PC-9 (cell line): ENCODE data around the gene ECE1. TPM values are rescaled to one million over a fixed set of nuclear protein-coding genes. Genes with fewer than 3 reads are reported as not detected.
"Not testable (repeated sequence)": the region's sequence is repeated elsewhere in the genome, so short reads cannot be mapped to it uniquely, and the experiment has no call there.

ENCODE experiments used
- BruUV-seq: library from RNA; stranded (reverse); fragments of 400-500 nt; replicated peaks from 2 replicates; lab custom pipeline; 2021; lab: Mats Ljungman, UMichigan
- CTCF ChIA-PET: fragments of 300-600 bp; sonication (Branson Sonifier 250); formaldehyde crosslinking; loops from one replicate; lab custom pipeline; 2022; ENCODE audit warnings: antibody characterized with exemption; lab: Charles Lee
- POLR2A ChIA-PET: fragments of 300-600 bp; sonication (Branson Sonifier 250); formaldehyde crosslinking; loops from one replicate; lab custom pipeline; 2022; ENCODE audit warnings: antibody characterized with exemption; ENCODE audit not compliant: unreplicated experiment; lab: Charles Lee
- DNase-seq, 2 experiments: peaks; one replicate each; pipeline versions ENCODE4 v3.0.0 to v3.0.0-alpha.2; 2015 to 2022; ENCODE audit warnings: mixed read lengths in 1 of 2
- H2AFZ ChIP-seq: fragments of 200-600 bp; sonication (generic); 2 replicates; pipeline ENCODE4 v1.8.1; 2017; ENCODE audit warnings: antibody characterized with exemption
- H3F3A ChIP-seq: fragments of 200-600 bp; sonication (generic); 2 replicates; pipeline ENCODE4 v1.8.1; 2017; ENCODE audit warnings: antibody characterized with exemption, mild to moderate bottlenecking, low read depth; ENCODE audit not compliant: insufficient read depth
- H3K27ac ChIP-seq: fragments of 200-600 bp; sonication (generic); 2 replicates; pipeline ENCODE4 v1.6.1; 2016; ENCODE audit warnings: mixed run types
- H3K27me3 ChIP-seq: fragments of 200-600 bp; sonication (generic); 2 replicates; pipeline ENCODE4 v1.6.1; 2016; ENCODE audit warnings: low read depth, mixed run types; ENCODE audit not compliant: insufficient read depth
- H3K36me3 ChIP-seq: fragments of 200-600 bp; sonication (generic); 2 replicates; pipeline ENCODE4 v1.6.1; 2016; ENCODE audit warnings: low read depth, mixed run types
- H3K4me1 ChIP-seq: fragments of 200-600 bp; sonication (generic); replicated peaks from 2 replicates; pipeline ENCODE4 v1.6.1; 2016; ENCODE audit warnings: mixed run types; ENCODE audit not compliant: insufficient read depth
- H3K4me2 ChIP-seq: fragments of 200-600 bp; sonication (generic); 2 replicates; pipeline ENCODE4 v1.6.1; 2017; ENCODE audit warnings: mixed run types
- H3K4me3 ChIP-seq: fragments of 200-600 bp; sonication (generic); 2 replicates; pipeline ENCODE4 v1.6.1; 2016; ENCODE audit warnings: mixed run types
- H3K79me2 ChIP-seq: fragments of 200-600 bp; sonication (generic); 2 replicates; pipeline ENCODE4 v1.6.1; 2017; ENCODE audit warnings: low read depth, mixed run types
- H3K9me2 ChIP-seq: fragments of 200-600 bp; sonication (generic); 2 replicates; pipeline ENCODE4 v1.8.1; 2017; ENCODE audit warnings: mild to moderate bottlenecking; ENCODE audit not compliant: insufficient read depth
- H3K9me3 ChIP-seq: fragments of 200-600 bp; sonication (generic); 2 replicates; pipeline ENCODE4 v1.8.1; 2016; ENCODE audit warnings: low read depth; ENCODE audit not compliant: insufficient read depth
- H4K20me1 ChIP-seq: fragments of 200-600 bp; sonication (generic); 2 replicates; pipeline ENCODE4 v1.8.1; 2017; ENCODE audit not compliant: insufficient read depth
- CTCF ChIP-seq: fragments of 200-600 bp; sonication (generic); conservative IDR thresholded peaks from 2 replicates; pipeline ENCODE4 v1.6.1; 2017; ENCODE audit warnings: mixed run types, antibody characterized with exemption, mild to moderate bottlenecking, moderate library complexity
- EZH2 ChIP-seq: fragments of 200-600 bp; sonication (generic); IDR thresholded peaks from 2 replicates; pipeline ENCODE4 v1.8.0; 2017; ENCODE audit warnings: antibody characterized with exemption, low read depth
- intact Hi-C: fragments of 100-400 bp; cut with micrococcal nuclease; formaldehyde crosslinking; loops from one replicate; pipeline ENCODE4 v1.10.0; 2022; ENCODE audit not compliant: unreplicated experiment
- total RNA-seq: library from RNA; stranded (reverse); gene quantifications from 2 replicates; pipeline ENCODE4 v1.2.3, GENCODE V29; 2021

ECE1 gene
- total RNA-seq, 1 experiment from 2014 or later = 80.8 TPM

GRCh38 chr1:21206117-21206516 lies 84.1 kb downstream of the ECE1 start:
- no peaks in the 10 kb centered on the region for H3K4me1 ChIP-seq
- BruUV-seq = no TSS peak
- H2AFZ ChIP-seq = no peak overlapping the region
- H4K20me1 ChIP-seq = no peaks in the 10 kb centered on the region
- POLR2A ChIA-PET = no interaction called here
- no peaks in the 10 kb centered on the region for H3K27me3 ChIP-seq
- H3K4me2 ChIP-seq = no peak overlapping the region
- no peaks in the 10 kb centered on the region for H3K79me2 ChIP-seq
- no peaks in the 10 kb centered on the region for H3K36me3 ChIP-seq
- no peak overlapping the region for H3K4me3 ChIP-seq
- no peaks in the 10 kb centered on the region for H3F3A ChIP-seq
- no peaks in the 10 kb centered on the region for H3K9me3 ChIP-seq
- H3K27ac ChIP-seq = no peak overlapping the region
- no peaks in the 10 kb centered on the region for H3K9me2 ChIP-seq
- CTCF ChIA-PET = no interaction called here
- intact Hi-C loops = no loop called here
- DNase-seq = no peak
- TF ChIP-seq EZH2 (no peak), CTCF (no peak)

GRCh38 chr1:21205416-21205815 lies 84.8 kb downstream of the ECE1 start:
- no peaks in the 10 kb centered on the region for H3F3A ChIP-seq
- no peaks in the 10 kb centered on the region for H4K20me1 ChIP-seq
- H3K27me3 ChIP-seq = no peaks in the 10 kb centered on the region
- no peak for DNase-seq
- no peak overlapping the region for H2AFZ ChIP-seq
- H3K4me3 ChIP-seq = no peak overlapping the region
- no peak for TF ChIP-seq CTCF
- TF ChIP-seq EZH2 = no peak
- CTCF ChIA-PET = interaction anchor here (0.6 kb wide), 1 partner anchor 47 kb away, joined by 5 read pairs; no protein-coding TSS in a partner anchor
- no TSS peak for BruUV-seq
- H3K9me2 ChIP-seq = no peaks in the 10 kb centered on the region
- intact Hi-C loops = no loop called here
- no peaks in the 10 kb centered on the region for H3K79me2 ChIP-seq
- no peaks in the 10 kb centered on the region for H3K36me3 ChIP-seq
- no peak overlapping the region for H3K27ac ChIP-seq
- POLR2A ChIA-PET = no interaction called here
- no peak overlapping the region for H3K4me2 ChIP-seq
- no peaks in the 10 kb centered on the region for H3K9me3 ChIP-seq
- no peaks in the 10 kb centered on the region for H3K4me1 ChIP-seq

- no peak for DNase-seq
- no TSS peak for BruUV-seq
Measured at GRCh38 chr1:21201650-21202049, 88.6 kb downstream of the ECE1 start.

GRCh38 chr1:21201238-21201637 lies 89.0 kb downstream of the ECE1 start:
- H3K9me2 ChIP-seq, H3K79me2 ChIP-seq, DNase-seq, POLR2A ChIA-PET, H3K4me2 ChIP-seq, H3F3A ChIP-seq, H3K27ac ChIP-seq, CTCF ChIA-PET, H3K27me3 ChIP-seq, intact Hi-C loops, H3K4me3 ChIP-seq, H3K36me3 ChIP-seq, H2AFZ ChIP-seq, H3K4me1 ChIP-seq, H3K9me3 ChIP-seq, BruUV-seq, H4K20me1 ChIP-seq: not testable (repeated sequence)

More at GRCh38 chr1:21201650-21202049, 88.6 kb downstream of the ECE1 start:
- Histone ChIP-seq H3K9me2 (no peaks in the 10 kb centered on the region), H2AFZ (no peak overlapping the region), H3K4me3 (no peak overlapping the region), H3K4me1 (no peaks in the 10 kb centered on the region), H3K27me3 (no peaks in the 10 kb centered on the region), H3K36me3 (no peaks in the 10 kb centered on the region), H3K4me2 (no peak overlapping the region), H3F3A (no peaks in the 10 kb centered on the region), H3K9me3 (no peaks in the 10 kb centered on the region), H3K79me2 (no peaks in the 10 kb centered on the region), H4K20me1 (no peaks in the 10 kb centered on the region), H3K27ac (no peak overlapping the region)
- ChIA-PET POLR2A (no interaction called here), CTCF (no interaction called here)
- TF ChIP-seq CTCF (no peak), EZH2 (no peak)
- intact Hi-C loops = no loop called here
